ENCODE results near the gene TRIP10.

The TRIP10 gene

DNA sequence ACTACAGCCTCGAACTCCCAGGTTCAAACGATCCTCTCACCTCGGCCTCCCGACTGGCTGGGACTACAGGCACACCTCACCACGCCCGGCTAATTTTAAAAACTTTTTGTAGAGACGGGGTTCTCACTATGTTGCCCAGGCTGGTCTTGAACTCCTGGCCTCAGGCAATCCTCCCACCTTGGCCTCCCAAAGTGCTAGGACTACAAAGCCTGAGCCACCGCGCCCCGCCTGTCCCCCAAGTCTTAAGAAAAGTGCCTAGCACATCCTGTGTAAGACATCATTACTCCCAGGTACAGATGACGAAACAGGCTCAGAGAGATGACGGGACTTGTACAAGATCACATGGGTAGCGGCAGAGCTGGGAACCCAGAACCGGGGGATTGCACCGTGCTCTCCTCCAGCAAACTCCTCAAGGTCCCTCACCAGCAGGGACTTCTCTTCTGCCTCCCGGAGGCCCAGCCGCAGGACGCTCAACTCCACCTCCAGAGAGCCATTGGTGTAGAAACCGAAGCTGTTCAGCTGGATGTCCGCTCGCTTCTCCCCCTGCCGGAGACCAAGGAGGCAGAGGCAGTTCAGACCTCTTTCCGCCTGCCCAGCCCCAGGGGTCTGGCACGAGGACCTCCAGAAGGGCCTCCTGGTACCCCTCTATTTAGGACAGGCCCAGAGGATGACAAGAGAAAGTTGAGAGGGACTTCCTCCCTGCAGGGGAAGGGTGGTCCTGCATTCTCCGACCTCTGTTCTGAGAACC is 3.1 kb upstream of the TRIP10 start:
- TF ChIP-seq, protein P1, sequence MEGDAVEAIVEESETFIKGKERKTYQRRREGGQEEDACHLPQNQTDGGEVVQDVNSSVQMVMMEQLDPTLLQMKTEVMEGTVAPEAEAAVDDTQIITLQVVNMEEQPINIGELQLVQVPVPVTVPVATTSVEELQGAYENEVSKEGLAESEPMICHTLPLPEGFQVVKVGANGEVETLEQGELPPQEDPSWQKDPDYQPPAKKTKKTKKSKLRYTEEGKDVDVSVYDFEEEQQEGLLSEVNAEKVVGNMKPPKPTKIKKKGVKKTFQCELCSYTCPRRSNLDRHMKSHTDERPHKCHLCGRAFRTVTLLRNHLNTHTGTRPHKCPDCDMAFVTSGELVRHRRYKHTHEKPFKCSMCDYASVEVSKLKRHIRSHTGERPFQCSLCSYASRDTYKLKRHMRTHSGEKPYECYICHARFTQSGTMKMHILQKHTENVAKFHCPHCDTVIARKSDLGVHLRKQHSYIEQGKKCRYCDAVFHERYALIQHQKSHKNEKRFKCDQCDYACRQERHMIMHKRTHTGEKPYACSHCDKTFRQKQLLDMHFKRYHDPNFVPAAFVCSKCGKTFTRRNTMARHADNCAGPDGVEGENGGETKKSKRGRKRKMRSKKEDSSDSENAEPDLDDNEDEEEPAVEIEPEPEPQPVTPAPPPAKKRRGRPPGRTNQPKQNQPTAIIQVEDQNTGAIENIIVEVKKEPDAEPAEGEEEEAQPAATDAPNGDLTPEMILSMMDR (IDR thresholded peaks at IDR 0.05) = peak; percentile 46; the same call in 1 of the 2 replicates

DNA sequence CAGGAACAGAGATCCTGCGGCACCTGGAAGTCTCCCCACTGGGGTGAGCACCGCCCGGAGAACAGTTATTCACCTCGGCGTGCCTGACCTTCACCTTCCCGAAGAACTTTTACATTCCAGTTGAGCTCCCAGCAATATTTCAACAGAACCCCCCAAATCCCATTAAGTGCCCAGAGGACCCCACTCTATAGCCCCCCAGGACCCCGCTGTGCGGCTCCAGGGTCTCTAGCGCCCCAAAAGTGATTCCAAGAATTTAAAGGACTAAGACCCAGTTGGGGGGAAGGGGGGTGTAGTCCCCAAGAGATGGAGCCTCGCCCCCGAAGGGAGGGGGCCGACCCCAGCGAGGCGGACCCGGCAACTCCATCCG is 2.6 kb upstream of the TRIP10 start:
- TF ChIP-seq, protein P1 (IDR thresholded peaks at IDR 0.05) = no peak

DNA sequence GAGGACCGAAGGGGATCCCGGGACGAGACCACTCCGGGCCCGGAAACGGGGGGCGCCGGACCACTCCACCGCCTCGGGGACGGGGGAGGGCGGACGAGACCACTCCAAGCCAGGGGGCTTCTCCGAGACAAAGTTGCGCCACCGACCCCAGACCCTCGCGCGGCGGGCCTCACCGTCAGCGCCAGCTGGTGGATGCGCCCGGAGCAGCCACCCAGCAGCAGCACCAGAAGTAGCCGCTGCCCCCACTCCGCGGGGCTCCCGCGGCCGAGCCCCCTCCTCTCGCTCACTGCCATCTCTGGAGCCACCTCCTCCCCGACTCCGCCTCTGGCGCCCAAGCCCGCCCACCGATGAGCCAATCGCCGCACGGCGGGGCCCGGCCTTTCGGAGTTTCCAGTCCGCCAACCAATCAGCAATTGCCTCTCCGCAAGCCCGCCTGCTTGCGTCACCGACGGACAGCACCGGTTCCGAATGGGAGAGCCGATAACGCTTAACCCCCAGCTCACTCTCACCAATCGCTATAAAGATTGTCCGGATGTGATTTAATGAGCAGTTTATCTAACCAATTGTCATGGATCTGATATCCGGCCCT is 2.1 kb upstream of the TRIP10 start, which contains the start of gene GPR108:
TSS of gene GPR108 (minus strand) at position 297 of the 589 bp plus-strand sequence. CDS start at position 293, 4 bp downstream.
- TF ChIP-seq, protein P1 (IDR thresholded peaks at IDR 0.05) = no peak

DNA sequence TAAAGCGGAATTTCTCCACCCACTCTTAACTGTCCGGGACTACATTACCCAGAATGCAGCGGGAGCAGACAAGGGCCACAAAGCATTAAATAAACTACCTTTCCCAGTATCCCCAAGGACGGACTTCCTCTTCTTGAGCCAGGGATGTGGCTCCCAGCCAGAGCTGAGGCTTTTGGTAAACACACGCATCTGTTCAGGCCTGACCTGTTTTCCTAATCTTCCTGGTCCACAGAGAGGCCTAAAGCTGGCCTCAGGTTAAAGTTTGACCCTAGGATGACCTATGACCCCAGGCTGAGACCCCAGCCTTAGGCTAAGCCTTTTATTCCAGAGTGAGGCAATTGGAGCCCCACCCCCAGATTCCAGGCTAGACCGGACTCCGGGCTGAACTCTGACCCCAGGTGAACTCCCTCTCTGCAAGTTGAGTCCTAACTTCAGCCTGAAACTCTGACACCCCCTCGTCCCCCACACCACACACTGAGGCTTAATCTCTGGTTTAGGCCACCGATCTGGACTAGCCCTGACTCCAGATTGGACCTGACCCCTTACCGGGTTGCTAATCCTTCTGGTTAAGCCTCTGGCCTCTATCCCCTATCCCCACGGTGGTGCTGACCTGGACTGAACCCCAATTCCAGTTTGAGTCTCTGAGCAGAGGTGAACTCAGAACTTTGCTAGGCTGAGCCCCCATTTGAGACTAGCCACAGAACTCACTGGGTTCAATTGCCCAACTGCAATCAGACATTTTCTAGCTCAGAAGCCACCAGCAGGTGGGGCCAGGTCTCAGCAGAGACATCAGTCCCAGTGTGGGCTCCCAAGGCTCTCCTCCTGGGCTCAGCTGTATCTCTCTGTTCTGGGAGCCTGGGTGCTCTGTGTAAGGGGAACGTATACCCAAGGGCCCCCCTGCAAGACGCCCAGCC is 1.4 kb upstream of the TRIP10 start:
- TF ChIP-seq, protein P1 (IDR thresholded peaks at IDR 0.05) = peak; percentile 72

DNA sequence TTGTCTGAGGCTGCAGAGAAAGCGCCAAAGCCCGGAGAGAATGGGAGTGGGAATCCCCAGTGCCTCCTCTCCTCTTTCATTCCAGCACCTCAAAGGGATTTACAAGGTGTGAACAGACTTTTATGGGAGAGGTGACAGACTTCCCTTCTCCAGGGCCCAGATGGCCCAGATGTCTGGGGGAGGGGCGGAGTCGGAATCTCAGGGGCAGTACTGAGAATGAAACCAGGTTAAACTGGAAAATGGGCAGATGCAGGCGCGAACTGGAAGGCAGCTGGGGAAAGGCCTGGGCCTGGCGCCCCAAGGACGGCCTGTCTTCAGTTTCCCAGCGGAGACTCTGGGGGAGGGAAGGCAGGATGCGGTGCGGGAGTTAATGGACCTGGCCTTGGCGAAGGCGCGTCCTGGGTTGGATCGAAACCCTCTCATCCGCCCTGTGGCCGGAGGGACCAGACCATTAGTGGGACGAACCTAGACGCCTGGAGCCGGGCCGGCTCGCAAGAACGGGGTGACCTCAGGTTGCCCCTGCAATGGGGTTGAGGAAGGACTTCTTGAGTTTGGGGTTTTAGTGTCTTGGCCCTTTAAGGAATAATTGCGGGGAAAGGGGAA is 592 bp upstream of the TRIP10 start:
- TF ChIP-seq, protein P1 (IDR thresholded peaks at IDR 0.05) = no peak

DNA sequence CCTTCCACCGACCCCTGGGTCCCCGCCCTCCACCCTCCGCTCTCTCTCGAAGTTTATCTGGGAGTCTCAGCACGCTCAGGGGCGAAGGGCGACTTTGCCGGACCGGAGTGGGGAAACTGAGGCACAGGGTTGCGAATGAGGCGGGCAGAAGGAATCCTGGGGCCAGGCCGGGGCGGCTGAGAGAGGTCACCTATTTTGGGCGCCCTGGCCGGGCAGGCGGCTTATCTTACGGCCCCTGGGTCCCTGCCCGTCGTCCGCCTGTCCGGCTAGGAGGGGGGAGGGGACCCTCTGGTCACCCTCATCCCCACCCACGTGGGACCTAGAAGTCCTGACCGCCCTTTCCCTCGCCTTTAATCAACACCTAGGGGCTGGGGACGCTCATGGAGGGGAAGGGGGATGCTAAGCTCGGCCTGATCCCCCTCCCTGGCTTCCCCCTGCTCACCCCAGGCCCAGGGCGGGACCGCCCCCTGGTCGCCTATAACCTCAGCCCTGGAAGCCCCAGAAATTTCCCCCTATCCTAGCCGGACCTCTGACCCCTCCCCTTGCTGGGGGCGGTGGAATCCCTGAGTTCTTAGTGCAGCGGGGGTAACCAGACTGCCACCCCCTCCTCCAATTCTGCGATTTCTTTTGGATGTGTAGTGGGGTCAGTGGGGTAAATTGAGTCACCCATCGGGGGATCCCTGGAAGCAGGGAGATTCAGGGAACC is 556 bp downstream of the TRIP10 start:
- TF ChIP-seq, protein P1 (IDR thresholded peaks at IDR 0.05) = no peak
